H9 (cell line): Measurements from ENCODE around the gene ADAMTS17. TPM values are rescaled to one million over a fixed set of nuclear protein-coding genes. Genes with fewer than 3 reads are reported as not detected.

Source experiments
- DNase-seq: peaks from one replicate; pipeline ENCODE4 v3.0.0-alpha.2; 2017
- H2AFZ ChIP-seq: one replicate; pipeline ENCODE4 v1.6.1; 2013; ENCODE audit warnings: mild to moderate bottlenecking, low read length, control low read depth, moderate library complexity
- H2AK5ac ChIP-seq: 2 replicates; pipeline ENCODE4 v1.6.1; 2013; ENCODE audit warnings: low read length, control low read depth, mixed read lengths; ENCODE audit not compliant: insufficient read length
- H2BK120ac ChIP-seq: one replicate; pipeline ENCODE4 v1.6.1; 2013; ENCODE audit warnings: low read depth, mild to moderate bottlenecking, low read length, control low read depth, inconsistent platforms; ENCODE audit not compliant: poor library complexity, severe bottlenecking
- H2BK12ac ChIP-seq: 2 replicates; pipeline ENCODE4 v1.6.1; 2013; ENCODE audit warnings: low read length, control low read depth, mixed read lengths, low read depth; ENCODE audit not compliant: insufficient read length
- H2BK15ac ChIP-seq: 2 replicates; pipeline ENCODE4 v1.6.1; 2013; ENCODE audit warnings: low read depth, low read length, control low read depth
- H2BK20ac ChIP-seq: one replicate; pipeline ENCODE4 v1.6.1; 2013; ENCODE audit warnings: low read depth, mild to moderate bottlenecking, low read length, control low read depth, inconsistent platforms; ENCODE audit not compliant: poor library complexity, severe bottlenecking
- H2BK5ac ChIP-seq: 2 replicates; pipeline ENCODE4 v1.6.1; 2013; ENCODE audit warnings: low read length, control low read depth, mixed read lengths; ENCODE audit not compliant: insufficient read length
- H3K14ac ChIP-seq: 2 replicates; pipeline ENCODE4 v1.6.1; 2013; ENCODE audit warnings: low read length, control low read depth; ENCODE audit not compliant: insufficient read depth
- H3K18ac ChIP-seq: 2 replicates; pipeline ENCODE4 v1.6.1; 2013; ENCODE audit warnings: low read depth, mild to moderate bottlenecking, mixed read lengths, low read length, control low read depth; ENCODE audit not compliant: insufficient read length
- H3K23ac ChIP-seq: 2 replicates; pipeline ENCODE4 v1.6.1; 2013; ENCODE audit warnings: low read length, control low read depth, mixed read lengths, low read depth; ENCODE audit not compliant: insufficient read length
- H3K23me2 ChIP-seq: 2 replicates; pipeline ENCODE4 v1.6.1; 2013; ENCODE audit warnings: low read depth, mild to moderate bottlenecking, mixed read lengths, low read length, control low read depth; ENCODE audit not compliant: insufficient read length, poor library complexity, severe bottlenecking
- H3K27ac ChIP-seq: 2 replicates; pipeline ENCODE4 v1.5.1; 2013; ENCODE audit warnings: low read length, control low read depth, mixed read lengths, low read depth; ENCODE audit not compliant: insufficient read length
- H3K27me3 ChIP-seq: 2 replicates; pipeline ENCODE4 v1.6.1; 2013; ENCODE audit warnings: low read length, control low read depth, inconsistent platforms; ENCODE audit not compliant: insufficient read depth
- H3K4ac ChIP-seq: 2 replicates; pipeline ENCODE4 v1.6.1; 2013; ENCODE audit warnings: low read depth, mild to moderate bottlenecking, control low read depth, inconsistent platforms, low read length, moderate library complexity
- H3K4me1 ChIP-seq: 2 replicates; pipeline ENCODE4 v1.6.1; 2013; ENCODE audit warnings: low read length, control low read depth, inconsistent platforms; ENCODE audit not compliant: insufficient read depth
- H3K4me2 ChIP-seq: 2 replicates; pipeline ENCODE4 v1.6.1; 2013; ENCODE audit warnings: low read length, control low read depth, mixed read lengths; ENCODE audit not compliant: insufficient read length, insufficient read depth
- H3K56ac ChIP-seq: 2 replicates; pipeline ENCODE4 v1.6.1; 2013; ENCODE audit warnings: low read depth, mild to moderate bottlenecking, mixed read lengths, low read length, control low read depth; ENCODE audit not compliant: insufficient read length
- H3K79me1 ChIP-seq: 2 replicates; pipeline ENCODE4 v1.6.1; 2013; ENCODE audit warnings: low read depth, mild to moderate bottlenecking, moderate library complexity, low read length, control low read depth, inconsistent platforms; ENCODE audit not compliant: insufficient read depth, poor library complexity, severe bottlenecking
- H3K79me2 ChIP-seq: 2 replicates; pipeline ENCODE4 v1.6.1; 2013; ENCODE audit warnings: low read length, control low read depth, inconsistent platforms; ENCODE audit not compliant: insufficient read depth
- H3K9ac ChIP-seq: 2 replicates; pipeline ENCODE4 v1.6.1; 2013; ENCODE audit warnings: low read length, control low read depth, mixed read lengths; ENCODE audit not compliant: insufficient read length; ENCODE audit errors: extremely low read depth
- H3K9me3 ChIP-seq: one replicate; pipeline ENCODE4 v1.6.1; 2013; ENCODE audit warnings: low read depth, low read length, inconsistent platforms; ENCODE audit not compliant: control insufficient read depth
- H3T11ph ChIP-seq: one replicate; pipeline ENCODE4 v1.6.1; 2013; ENCODE audit warnings: mild to moderate bottlenecking, low read length, control low read depth, inconsistent platforms
- H4K20me1 ChIP-seq: one replicate; pipeline ENCODE4 v1.6.1; 2013; ENCODE audit not compliant: control insufficient read depth, insufficient read length, insufficient read depth
- H4K5ac ChIP-seq: 2 replicates; pipeline ENCODE4 v1.6.1; 2013; ENCODE audit warnings: low read depth, mild to moderate bottlenecking, mixed read lengths, low read length, control low read depth; ENCODE audit not compliant: insufficient read length
- H4K8ac ChIP-seq: replicated peaks from 2 replicates; pipeline ENCODE4 v1.6.1; 2013; ENCODE audit warnings: low read length, control low read depth, mixed read lengths, low read depth; ENCODE audit not compliant: insufficient read length
- H4K91ac ChIP-seq: 2 replicates; pipeline ENCODE4 v1.6.1; 2013; ENCODE audit warnings: low read depth, mild to moderate bottlenecking, moderate library complexity, mixed read lengths, low read length, control low read depth; ENCODE audit not compliant: insufficient read length
- H3K27ac Mint-ChIP-seq, 3 experiments: 2 replicates in 2 of 3; 3 replicates in 1 of 3; pipeline ENCODE4 v1.8.0; 2020 to 2021; ENCODE audit warnings: mixed read lengths in 3 of 3, mild to moderate bottlenecking in 1 of 3, moderate library complexity in 1 of 3
- H3K27me3 Mint-ChIP-seq: 2 replicates; pipeline ENCODE4 v1.8.0; 2021; ENCODE audit warnings: low read depth, mild to moderate bottlenecking, moderate library complexity, mixed read lengths
- H3K36me3 Mint-ChIP-seq, 3 experiments: 2 replicates in 2 of 3; 3 replicates in 1 of 3; pipeline ENCODE4 v1.8.0; 2020 to 2021; ENCODE audit warnings: low read depth in 3 of 3, mixed read lengths in 3 of 3; ENCODE audit not compliant: insufficient read depth in 1 of 3
- H3K4me1 Mint-ChIP-seq, 2 experiments: 2 replicates each; pipeline ENCODE4 v1.8.0; 2020; ENCODE audit warnings: mixed read lengths in 2 of 2
- H3K4me3 Mint-ChIP-seq, 2 experiments: 2 replicates in 1 of 2; 3 replicates in 1 of 2; pipeline ENCODE4 v1.8.0; 2020 to 2021; ENCODE audit warnings: mild to moderate bottlenecking in 2 of 2, mixed read lengths in 2 of 2, moderate library complexity in 1 of 2
- H3K9me3 Mint-ChIP-seq, 2 experiments: 2 replicates in 1 of 2; 3 replicates in 1 of 2; pipeline ENCODE4 v1.8.0; 2020; ENCODE audit warnings: mild to moderate bottlenecking in 2 of 2, mixed read lengths in 2 of 2, moderate library complexity in 1 of 2
- CTCF ChIP-seq: fragments of 200-600 bp; sonication (generic); conservative IDR thresholded peaks from 3 replicates; pipeline ENCODE4 v1.8.0; 2021; ENCODE audit warnings: antibody characterized with exemption, mild to moderate bottlenecking
- WGBS: extraction: QIAGEN DNeasy Blood & Tissue Kit; methylation state at CpG from one replicate; pipeline ENCODE4 v1.1.7; 2013; ENCODE audit warnings: missing lambda C conversion rate, low lambda C conversion rate, mixed read lengths; ENCODE audit not compliant: insufficient read length; ENCODE audit errors: extremely low coverage; 5-methylcytosine and 5-hydroxymethylcytosine counted together
- total RNA-seq: library from RNA; stranded (reverse); gene quantifications from 2 replicates; pipeline ENCODE4 v1.2.1, GENCODE V29; 2021

The ADAMTS17 gene
- total RNA-seq, 1 experiment from 2014 or later: 2.9 TPM

GRCh38 chr15:100263031-100263430 lies 78.7 kb downstream of the ADAMTS17 start:
- Mint-ChIP-seq H3K4me1 (peaks cover 2% of the 10 kb centered on the region in 2 experiments; a peak in 2 of 4 replicates), H3K36me3 (peaks cover 6% of the 10 kb centered on the region in 3 experiments; a peak in 6 of 7 replicates), H3K27ac (no peak overlapping the region), H3K4me3 (no peak overlapping the region), H3K27me3 (no peaks in the 10 kb centered on the region; the same call in 1 of the 2 replicates), H3K9me3 (peaks cover 8 to 11% of the 10 kb centered on the region in 2 experiments; a peak in 4 of 5 replicates)
- Histone ChIP-seq H4K8ac (no peak overlapping the region), H3K4me2 (no peak overlapping the region), H3K9ac (no peak overlapping the region), H3T11ph (no peak overlapping the region), H4K91ac (no peak overlapping the region), H3K56ac (no peak overlapping the region), H3K18ac (no peak overlapping the region), H4K5ac (no peak overlapping the region), H3K27ac (no peak overlapping the region), H3K23ac (no peak overlapping the region), H3K4me1 (no peaks in the 10 kb centered on the region), H2AK5ac (no peak overlapping the region), H2BK20ac (no peak overlapping the region), H2BK12ac (no peak overlapping the region), H3K27me3 (no peaks in the 10 kb centered on the region), H3K23me2 (no peaks in the 10 kb centered on the region), H2BK120ac (no peak overlapping the region), H3K79me1 (no peaks in the 10 kb centered on the region), H3K4ac (no peak overlapping the region), H2BK15ac (no peak overlapping the region), H3K14ac (no peak overlapping the region), H3K9me3 (no peaks in the 10 kb centered on the region), H3K79me2 (no peaks in the 10 kb centered on the region), H4K20me1 (no peaks in the 10 kb centered on the region), H2BK5ac (no peak overlapping the region), H2AFZ (no peak overlapping the region)
- DNase-seq: no peak
- no CpG with 5 or more reads among the region's 5 CpGs for WGBS
- TF ChIP-seq CTCF: no peak
